Keratinocyte (primary cell): Measurements from ENCODE around the gene NUDT9. TPM values are rescaled to one million over a fixed set of nuclear protein-coding genes. Genes with fewer than 3 reads are reported as not detected.

Source experiments
- DNase-seq: peaks from one replicate; pipeline ENCODE4 v3.0.0-alpha.2; 2011; ENCODE audit warnings: low read depth, missing footprints, low spot score
- FAIRE-seq: peaks from 2 replicates; lab custom pipeline; 2011; peaks lifted over from hg19 to GRCh38; lab: Jason Lieb, UNC
- H2AFZ ChIP-seq: 2 replicates; pipeline ENCODE4 v1.6.0; 2012; ENCODE audit warnings: low read length, control low read depth, inconsistent platforms; ENCODE audit not compliant: control insufficient read depth
- H3K27ac ChIP-seq: 2 replicates; pipeline ENCODE4 v1.5.1; 2011; ENCODE audit warnings: low read length; ENCODE audit not compliant: control insufficient read depth, insufficient read depth
- H3K27me3 ChIP-seq: 3 replicates; pipeline ENCODE4 v1.6.0; 2011; ENCODE audit warnings: low read length; ENCODE audit not compliant: control insufficient read depth, insufficient read depth; ENCODE audit errors: extremely low read depth
- H3K36me3 ChIP-seq, 2 experiments: 2 replicates in 1 of 2; 3 replicates in 1 of 2; pipeline ENCODE4 v1.5.1; 2011; ENCODE audit warnings: low read length in 2 of 2, mild to moderate bottlenecking in 1 of 2; ENCODE audit not compliant: control insufficient read depth in 2 of 2, insufficient read depth in 2 of 2; ENCODE audit errors: extremely low read depth in 1 of 2
- H3K4me1 ChIP-seq: 3 replicates; pipeline ENCODE4 v1.5.1; 2011; ENCODE audit warnings: low read length; ENCODE audit not compliant: control insufficient read depth, insufficient read depth; ENCODE audit errors: extremely low read depth
- H3K4me2 ChIP-seq: 3 replicates; pipeline ENCODE4 v1.6.0; 2011; ENCODE audit warnings: low read depth, low read length; ENCODE audit not compliant: control insufficient read depth, insufficient read depth; ENCODE audit errors: extremely low read depth
- H3K4me3 ChIP-seq, 3 experiments: fragments of 200-600 bp in 1 of 3; sonication (generic) in 1 of 3; 2 replicates in 2 of 3; 3 replicates in 1 of 3; pipeline ENCODE4 v1.5.1; 2011 to 2016; ENCODE audit warnings: low read length in 3 of 3, mild to moderate bottlenecking in 3 of 3, control low read depth in 2 of 3, inconsistent platforms in 1 of 3, low read depth in 1 of 3, mixed read lengths in 1 of 3, mixed run types in 1 of 3, moderate library complexity in 1 of 3; ENCODE audit not compliant: control insufficient read depth in 2 of 3, insufficient read depth in 2 of 3; ENCODE audit errors: extremely low read depth in 1 of 3
- H3K79me2 ChIP-seq: 2 replicates; pipeline ENCODE4 v1.6.0; 2012; ENCODE audit warnings: low read length; ENCODE audit not compliant: control insufficient read depth, insufficient read depth
- H3K9ac ChIP-seq: 3 replicates; pipeline ENCODE4 v1.6.0; 2011; ENCODE audit warnings: low read length; ENCODE audit not compliant: control insufficient read depth, insufficient read depth; ENCODE audit errors: extremely low read depth
- H3K9me1 ChIP-seq: 3 replicates; pipeline ENCODE4 v1.6.0; 2011; ENCODE audit warnings: low read length; ENCODE audit not compliant: control insufficient read depth, insufficient read depth; ENCODE audit errors: extremely low read depth
- H3K9me3 ChIP-seq: 2 replicates; pipeline ENCODE4 v1.5.1; 2012; ENCODE audit warnings: low read depth, low read length; ENCODE audit not compliant: control insufficient read depth
- H4K20me1 ChIP-seq: 3 replicates; pipeline ENCODE4 v1.6.0; 2011; ENCODE audit warnings: low read length; ENCODE audit not compliant: control insufficient read depth, insufficient read depth; ENCODE audit errors: extremely low read depth
- CTCF ChIP-seq, 3 experiments: IDR thresholded peaks in 1 of 3; conservative IDR thresholded peaks in 1 of 3; optimal IDR thresholded peaks in 1 of 3; 2 replicates in 2 of 3; 3 replicates in 1 of 3; pipeline versions ENCODE3 to v1.5.1; 2011; ENCODE audit warnings: low read length in 3 of 3, mild to moderate bottlenecking in 3 of 3, moderate library complexity in 2 of 3, control low read depth in 1 of 3, inconsistent platforms in 1 of 3; ENCODE audit not compliant: insufficient read depth in 2 of 3; ENCODE audit errors: extremely low read depth in 1 of 3
- EZH2 ChIP-seq: IDR thresholded peaks from one replicate; pipeline ENCODE4 v1.6.1; 2012; ENCODE audit warnings: inconsistent platforms, mild to moderate bottlenecking, low read length, moderate library complexity
- dilution Hi-C: fragments of 300-500 bp; cut with MboI; formaldehyde crosslinking; loops from one replicate; pipeline ENCODE4 v1.7.0; 2020; ENCODE audit warnings: low sequenced_read_pairs; ENCODE audit not compliant: extremely low pct_ligation_motif_present
- polyA plus RNA-seq, 5 experiments: library from polyadenylated mRNA; depleted of rRNA in 3 of 5; stranded (reverse) in 3 of 5; stranded (forward) in 1 of 5; unstranded in 1 of 5; fragments of >200 nt; gene quantifications; 1 replicate in 1 of 5; 2 replicates in 3 of 5; 3 replicates in 1 of 5; pipeline versions ENCODE4 v1.2.1 to v1.2.3, GENCODE V29; 2011 to 2012; ENCODE audit warnings: missing spikeins in 2 of 5, low read depth in 1 of 5, low replicate concordance in 1 of 5

Gene NUDT9
- polyA plus RNA-seq, 1 donor (not counting 4 experiments of a cell fraction or from before 2014, with no cell fraction given), result 28.5 TPM

- H3K79me2 ChIP-seq, result no peaks in the 10 kb centered on the region
- TF ChIP-seq CTCF (optimal IDR thresholded peaks at IDR 0.05 in 1 of 3, IDR thresholded peaks at IDR 0.05 in 1 of 3, conservative IDR thresholded peaks at IDR 0.05 in 1 of 3; ENCODE audit: extremely low read depth in 1 of 3, insufficient read depth in 2 of 3, low read length in 3 of 3), result no peak
- TF ChIP-seq EZH2, result no peak
- H3K4me3 ChIP-seq, result no peak overlapping the region
- no peaks in the 10 kb centered on the region for H3K4me1 ChIP-seq
- dilution Hi-C loops, result no loop called here
- no peak for FAIRE-seq
- no peak overlapping the region for H3K9ac ChIP-seq
- no peak overlapping the region for H2AFZ ChIP-seq
- H4K20me1 ChIP-seq, result no peaks in the 10 kb centered on the region
- H3K9me1 ChIP-seq, result no peaks in the 10 kb centered on the region
- no peaks in the 10 kb centered on the region for H3K36me3 ChIP-seq
- DNase-seq, result no peak
- no peaks in the 10 kb centered on the region for H3K9me3 ChIP-seq
- no peaks in the 10 kb centered on the region for H3K27me3 ChIP-seq
- H3K27ac ChIP-seq, result no peak overlapping the region
- no peak overlapping the region for H3K4me2 ChIP-seq
Measured at GRCh38 chr4:87409420-87409939, 12.9 kb upstream of the NUDT9 start.

GRCh38 chr4:87410157-87410556 lies 12.2 kb upstream of the NUDT9 start:
- no peaks in the 10 kb centered on the region for H3K9me1 ChIP-seq
- no peaks in the 10 kb centered on the region for H3K4me1 ChIP-seq
- no peaks in the 10 kb centered on the region for H4K20me1 ChIP-seq
- dilution Hi-C loops, result no loop called here
- no peaks in the 10 kb centered on the region for H3K9me3 ChIP-seq
- DNase-seq, result no peak
- FAIRE-seq, result no peak
- no peak overlapping the region for H3K27ac ChIP-seq
- no peaks in the 10 kb centered on the region for H3K36me3 ChIP-seq
- no peak overlapping the region for H3K9ac ChIP-seq
- H3K27me3 ChIP-seq, result no peaks in the 10 kb centered on the region
- TF ChIP-seq EZH2 (no peak), CTCF (optimal IDR thresholded peaks at IDR 0.05 in 1 of 3, IDR thresholded peaks at IDR 0.05 in 1 of 3, conservative IDR thresholded peaks at IDR 0.05 in 1 of 3; ENCODE audit: extremely low read depth in 1 of 3, insufficient read depth in 2 of 3, low read length in 3 of 3) (no peak)
- no peaks in the 10 kb centered on the region for H3K79me2 ChIP-seq
- no peak overlapping the region for H3K4me3 ChIP-seq
- H3K4me2 ChIP-seq, result no peak overlapping the region
- no peak overlapping the region for H2AFZ ChIP-seq
